Gastroesophageal sphincter (tissue), 4 donors: ENCODE measurements around the gene MAB21L2. TPM values are rescaled to one million over a fixed set of nuclear protein-coding genes. Genes with fewer than 3 reads are reported as not detected.

Experiments
- ATAC-seq: fragments of 150-250 bp; one replicate; pipeline ENCODE4 v1.9.1; 2016; ENCODE audit warnings: mild to moderate bottlenecking, moderate library complexity
- H3K27ac ChIP-seq, 4 donors: fragments of 200-600 bp; sonication (generic) in 3 of 4; 1 replicate in 3 of 4; 2 replicates in 1 of 4; pipeline ENCODE4 v1.5.1; 2016 to 2019
- H3K27me3 ChIP-seq: fragments of 200-600 bp; sonication (generic); one replicate; pipeline ENCODE4 v1.5.1; 2019
- H3K36me3 ChIP-seq, 2 donors: fragments of 200-600 bp; sonication (generic); one replicate each; pipeline ENCODE4 v1.5.1; 2019; ENCODE audit warnings: control low read depth in 1 of 2
- H3K4me1 ChIP-seq, 3 donors: fragments of 200-600 bp; sonication (generic); 1 replicate in 2 of 3; 2 replicates in 1 of 3; pipeline ENCODE4 v1.5.1; 2016 to 2019; ENCODE audit warnings: control low read depth in 2 of 3
- H3K4me3 ChIP-seq, 2 donors: fragments of 200-600 bp; sonication (generic); one replicate each; pipeline ENCODE4 v1.5.1; 2019; ENCODE audit warnings: mild to moderate bottlenecking in 1 of 2, moderate library complexity in 1 of 2
- H3K9me3 ChIP-seq, 3 donors: fragments of 200-600 bp; sonication (generic); one replicate each; pipeline ENCODE4 v1.5.1; 2017 to 2019; ENCODE audit warnings: control low read depth in 2 of 3
- CTCF ChIP-seq, 4 experiments: fragments of 200-600 bp in 2 of 4; fragments of 450-650 bp in 2 of 4; sonication (generic) in 1 of 4; IDR thresholded peaks; one replicate each; pipeline ENCODE4 v1.5.1; 2017 to 2019; ENCODE audit warnings: antibody characterized with exemption in 4 of 4, mild to moderate bottlenecking in 2 of 4, moderate library complexity in 2 of 4
- EP300 ChIP-seq: sonication (generic); formaldehyde crosslinking; IDR thresholded peaks from one replicate; pipeline ENCODE4 v1.6.1; 2017; ENCODE audit warnings: antibody characterized with exemption, mild to moderate bottlenecking
- POLR2A ChIP-seq, 2 donors: fragments of 450-650 bp; IDR thresholded peaks; one replicate each; pipeline ENCODE4 v1.6.1; 2017; ENCODE audit warnings: antibody characterized with exemption in 2 of 2, mild to moderate bottlenecking in 2 of 2, moderate library complexity in 1 of 2
- POLR2AphosphoS5 ChIP-seq: sonication (generic); formaldehyde crosslinking; IDR thresholded peaks from one replicate; pipeline ENCODE4 v1.6.1; 2017; ENCODE audit warnings: antibody characterized with exemption
- WGBS, 2 donors: methylation state at CpG; one replicate each; pipeline ENCODE4 v1.1.5; 2018; ENCODE audit warnings: low coverage in 1 of 2; 5-methylcytosine and 5-hydroxymethylcytosine counted together
- total RNA-seq, 4 donors: library from RNA; depleted of rRNA; stranded (reverse); fragments of >200 nt; gene quantifications; one replicate each; pipeline ENCODE4 v1.1.0, GENCODE V29; 2016

The MAB21L2 gene
- total RNA-seq, 4 donors from 2014 or later, result 0.31 to 2.6 (median 0.68) TPM

GRCh38 chr4:150569998-150570535 is 11.9 kb upstream of the MAB21L2 start:
- WGBS, 2 donors, result 78 to 80% methylated on average over 4 of the region's 4 CpGs
- ATAC-seq, result no peak
- Histone ChIP-seq H3K27me3 (no peaks in the 10 kb centered on the region), H3K4me1 (no peaks in the 10 kb centered on the region), H3K27ac (no peak overlapping the region), H3K36me3 (no peaks in the 10 kb centered on the region), H3K4me3 (no peak overlapping the region), H3K9me3 (no peaks in the 10 kb centered on the region)
- no peak for TF ChIP-seq EP300
- TF ChIP-seq POLR2A (IDR thresholded peaks at IDR 0.05), result no peak
- TF ChIP-seq CTCF (IDR thresholded peaks at IDR 0.05), result no peak
- no peak for TF ChIP-seq POLR2AphosphoS5

- WGBS, 2 donors, result 50 to 75% methylated on average over 1 of the region's 1 CpG
- H3K4me3 ChIP-seq, result no peak overlapping the region
- no peaks in the 10 kb centered on the region for H3K4me1 ChIP-seq
- H3K27ac ChIP-seq, result no peak overlapping the region
- no peaks in the 10 kb centered on the region for H3K27me3 ChIP-seq
- TF ChIP-seq POLR2AphosphoS5, result no peak
- no peak for TF ChIP-seq EP300
- TF ChIP-seq CTCF (IDR thresholded peaks at IDR 0.05), result no peak
- TF ChIP-seq POLR2A (IDR thresholded peaks at IDR 0.05), result no peak
- ATAC-seq, result no peak
- no peaks in the 10 kb centered on the region for H3K9me3 ChIP-seq
- no peaks in the 10 kb centered on the region for H3K36me3 ChIP-seq
These were observed 11.1 kb upstream of the MAB21L2 start for GRCh38 chr4:150570862-150571261.

- H3K27ac ChIP-seq, result no peak overlapping the region
- H3K36me3 ChIP-seq, result no peaks in the 10 kb centered on the region
- WGBS, 2 donors, result 89 to 100% methylated on average over 2 of the region's 5 CpGs
- TF ChIP-seq POLR2AphosphoS5 (no peak), POLR2A (IDR thresholded peaks at IDR 0.05) (no peak), CTCF (IDR thresholded peaks at IDR 0.05) (no peak), EP300 (no peak)
- no peak overlapping the region for H3K4me3 ChIP-seq
- no peaks in the 10 kb centered on the region for H3K9me3 ChIP-seq
- H3K27me3 ChIP-seq, result no peaks in the 10 kb centered on the region
- H3K4me1 ChIP-seq, result no peaks in the 10 kb centered on the region
- ATAC-seq, result no peak
These were observed 9.0 kb upstream of the MAB21L2 start for GRCh38 chr4:150572704-150573504.

- H3K36me3 ChIP-seq, result no peaks in the 10 kb centered on the region
- no peaks in the 10 kb centered on the region for H3K9me3 ChIP-seq
- ATAC-seq, result no peak
- H3K27me3 ChIP-seq, result no peaks in the 10 kb centered on the region
- H3K4me3 ChIP-seq, result no peak overlapping the region
- no peaks in the 10 kb centered on the region for H3K4me1 ChIP-seq
- TF ChIP-seq EP300 (no peak), CTCF (IDR thresholded peaks at IDR 0.05) (no peak), POLR2AphosphoS5 (no peak), POLR2A (IDR thresholded peaks at IDR 0.05) (no peak)
- WGBS, 2 donors, result 100% methylated on average over 1 of the region's 1 CpG
- H3K27ac ChIP-seq, result no peak overlapping the region
These were observed 8.4 kb upstream of the MAB21L2 start for GRCh38 chr4:150573534-150573933.

DNA sequence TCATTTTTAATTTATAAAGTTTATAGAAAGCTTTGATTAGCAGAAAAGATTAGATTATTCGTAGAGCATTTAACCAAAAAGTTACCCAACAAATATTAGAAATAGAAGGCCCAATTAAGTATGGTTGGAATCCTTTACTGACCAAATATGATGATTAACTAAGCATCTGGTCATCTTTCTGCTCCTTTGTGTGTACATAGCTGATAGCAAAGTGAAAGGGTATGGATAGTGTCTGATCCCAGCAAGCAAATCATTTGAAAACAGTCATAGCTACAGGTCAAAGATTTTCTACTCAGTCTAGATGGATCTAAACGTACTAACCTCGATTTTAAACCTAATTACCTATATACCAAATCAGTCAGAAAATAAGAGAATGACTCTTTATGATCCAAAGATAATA is 7.3 kb upstream of the MAB21L2 start:
- WGBS, 2 donors, result 92 to 97% methylated on average over 3 of the region's 3 CpGs
- Histone ChIP-seq H3K36me3 (no peaks in the 10 kb centered on the region), H3K27me3 (no peaks in the 10 kb centered on the region), H3K4me1 (no peaks in the 10 kb centered on the region), H3K9me3 (no peaks in the 10 kb centered on the region), H3K4me3 (no peak overlapping the region), H3K27ac (no peak overlapping the region)
- TF ChIP-seq EP300, result no peak
- no peak for TF ChIP-seq POLR2AphosphoS5
- TF ChIP-seq POLR2A (IDR thresholded peaks at IDR 0.05), result no peak
- TF ChIP-seq CTCF (IDR thresholded peaks at IDR 0.05), result no peak
- no peak for ATAC-seq
